Neural cell (in vitro differentiated cells): ENCODE results near the gene CPA2. TPM values are rescaled to one million over a fixed set of nuclear protein-coding genes. Genes with fewer than 3 reads are reported as not detected.
"Not testable (repeated sequence)": the region's sequence is repeated elsewhere in the genome, so short reads cannot be mapped to it uniquely, and the experiment has no call there.

Source experiments
- H2AFZ ChIP-seq: fragments of 200-600, 300-800 bp; sonication (generic), shearing (Covaris generic); 2 replicates; pipeline ENCODE4 v1.6.0; 2014; ENCODE audit warnings: low read depth, mild to moderate bottlenecking, antibody characterized with exemption, low read length, moderate library complexity
- H3F3A ChIP-seq: fragments of 200-600 bp; shearing (Covaris generic); 2 replicates; pipeline ENCODE4 v1.6.1; 2016; ENCODE audit warnings: mild to moderate bottlenecking, moderate library complexity, mixed read lengths, antibody characterized with exemption, low read length; ENCODE audit not compliant: insufficient read depth, poor library complexity, severe bottlenecking
- H3K27ac ChIP-seq: fragments of 200-600, 300-800 bp; sonication (generic), shearing (Covaris generic); 2 replicates; pipeline ENCODE4 v1.5.1; 2014; ENCODE audit warnings: mild to moderate bottlenecking, low read length, moderate library complexity
- H3K27me3 ChIP-seq: fragments of 300-800, 200-600 bp; sonication (generic), shearing (Covaris generic); 2 replicates; pipeline ENCODE4 v1.6.0; 2014; ENCODE audit warnings: mild to moderate bottlenecking, low read depth, low read length, moderate library complexity; ENCODE audit not compliant: insufficient read depth
- H3K36me3 ChIP-seq: fragments of 300-800, 200-600 bp; sonication (generic), shearing (Covaris generic); 2 replicates; pipeline ENCODE4 v1.5.1; 2014; ENCODE audit warnings: mild to moderate bottlenecking, antibody characterized with exemption, low read length, moderate library complexity; ENCODE audit not compliant: insufficient read depth
- H3K4me2 ChIP-seq: fragments of 300-800, 200-600 bp; sonication (generic), shearing (Covaris generic); 2 replicates; pipeline ENCODE4 v1.6.0; 2014; ENCODE audit warnings: mild to moderate bottlenecking, low read length
- H3K4me3 ChIP-seq: fragments of 300-800, 200-600 bp; sonication (generic), shearing (Covaris generic); 2 replicates; pipeline ENCODE4 v1.5.1; 2014; ENCODE audit warnings: mild to moderate bottlenecking, low read length, moderate library complexity
- H3K79me2 ChIP-seq: fragments of 200-600 bp; shearing (Covaris generic); replicated peaks from 2 replicates; pipeline ENCODE4 v1.6.0; 2014; ENCODE audit warnings: mild to moderate bottlenecking, low read length, moderate library complexity; ENCODE audit not compliant: insufficient read depth
- H3K9ac ChIP-seq: fragments of 300-800, 200-600 bp; sonication (generic), shearing (Covaris generic); 2 replicates; pipeline ENCODE4 v1.6.1; 2016; ENCODE audit warnings: mild to moderate bottlenecking, low read length, mixed read lengths
- H3K9me2 ChIP-seq: fragments of 200-600 bp; shearing (Covaris generic); 2 replicates; pipeline ENCODE4 v1.6.1; 2016; ENCODE audit warnings: mild to moderate bottlenecking, low read length, mixed read lengths; ENCODE audit not compliant: insufficient read depth
- H3K9me3 ChIP-seq: fragments of 200-600, 300-800 bp; sonication (generic), shearing (Covaris generic); 2 replicates; pipeline ENCODE4 v1.6.1; 2016; ENCODE audit warnings: mild to moderate bottlenecking, mixed run types, low read length, moderate library complexity, mixed read lengths
- H4K20me1 ChIP-seq: fragments of 200-600 bp; shearing (Covaris generic); 2 replicates; pipeline ENCODE4 v1.6.1; 2016; ENCODE audit warnings: mild to moderate bottlenecking, mixed run types; ENCODE audit not compliant: insufficient read depth
- EP300 ChIP-seq: fragments of 450-650 bp; conservative IDR thresholded peaks from 2 replicates; pipeline ENCODE4 v1.6.1; 2014; ENCODE audit warnings: antibody characterized with exemption, mild to moderate bottlenecking, moderate library complexity; ENCODE audit not compliant: poor library complexity, severe bottlenecking
- EZH2 ChIP-seq: fragments of 200-600, 300-800 bp; shearing (Covaris generic), sonication (generic); IDR thresholded peaks from 2 replicates; pipeline ENCODE4 v1.6.1; 2014; ENCODE audit warnings: antibody characterized with exemption, low read length, borderline replicate concordance, mild to moderate bottlenecking; ENCODE audit not compliant: insufficient read depth, poor library complexity, severe bottlenecking
- MXI1 ChIP-seq: fragments of 450-650 bp; conservative IDR thresholded peaks from 2 replicates; pipeline ENCODE4 v1.6.1; 2014; ENCODE audit warnings: antibody characterized with exemption, mild to moderate bottlenecking; ENCODE audit not compliant: poor library complexity, severe bottlenecking
- POLR2AphosphoS5 ChIP-seq: IDR thresholded peaks from 2 replicates; pipeline ENCODE4 v1.6.1; 2012
- RAD21 ChIP-seq: fragments of 450-650 bp; conservative IDR thresholded peaks from 2 replicates; pipeline ENCODE4 v1.6.1; 2014; ENCODE audit warnings: antibody characterized with exemption, mild to moderate bottlenecking, moderate library complexity
- SMC3 ChIP-seq: fragments of 450-650 bp; conservative IDR thresholded peaks from 2 replicates; pipeline ENCODE4 v1.6.1; 2014; ENCODE audit warnings: antibody characterized with exemption, mild to moderate bottlenecking, moderate library complexity; ENCODE audit not compliant: poor library complexity
- TAF1 ChIP-seq: IDR thresholded peaks from 2 replicates; pipeline ENCODE4 v1.6.1; 2012; ENCODE audit warnings: low read depth
- polyA plus RNA-seq: library from polyadenylated mRNA; depleted of rRNA; stranded (reverse); fragments of >200 nt; gene quantifications from 2 replicates; pipeline ENCODE4 v1.2.3, GENCODE V29; 2014
- TF ChIP-seq, protein P1 (sequence below): IDR thresholded peaks from 2 replicates; pipeline ENCODE4 v1.6.1; 2012; ENCODE audit warnings: borderline replicate concordance
- TF ChIP-seq, protein P2 (sequence below): fragments of 450-650 bp; IDR thresholded peaks from 2 replicates; pipeline ENCODE4 v1.5.1; 2014; ENCODE audit warnings: antibody characterized with exemption, mild to moderate bottlenecking, moderate library complexity; ENCODE audit not compliant: poor library complexity, severe bottlenecking

Gene CPA2
- polyA plus RNA-seq, 1 donor from 2014 or later, result 0.41 TPM

DNA sequence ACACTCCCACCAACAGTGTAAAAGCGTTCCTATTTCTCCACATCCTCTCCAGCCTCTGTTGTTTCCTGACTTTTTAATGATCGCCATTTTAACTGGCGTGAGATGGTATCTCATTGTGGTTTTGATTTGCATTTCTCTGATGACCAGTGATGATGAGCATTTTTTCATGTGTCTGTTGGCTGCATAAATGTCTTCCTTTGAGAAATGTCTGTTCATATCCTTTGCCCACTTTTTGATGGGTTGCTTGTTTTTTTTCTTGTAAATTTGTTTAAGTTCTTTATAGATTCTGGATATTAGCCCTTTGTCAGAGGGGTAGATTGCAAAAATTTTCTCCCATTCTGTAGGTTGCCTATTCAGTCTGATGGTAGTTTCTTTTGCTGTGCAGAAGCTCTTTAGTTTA is 17.0 kb upstream of the CPA2 start:
- not testable (repeated sequence) for H2AFZ ChIP-seq, H3K9me3 ChIP-seq, H3K79me2 ChIP-seq, H3K9ac ChIP-seq, H3K9me2 ChIP-seq, H3K4me3 ChIP-seq, H3F3A ChIP-seq, H3K27me3 ChIP-seq, H3K4me2 ChIP-seq, H3K36me3 ChIP-seq, H4K20me1 ChIP-seq, H3K27ac ChIP-seq

DNA sequence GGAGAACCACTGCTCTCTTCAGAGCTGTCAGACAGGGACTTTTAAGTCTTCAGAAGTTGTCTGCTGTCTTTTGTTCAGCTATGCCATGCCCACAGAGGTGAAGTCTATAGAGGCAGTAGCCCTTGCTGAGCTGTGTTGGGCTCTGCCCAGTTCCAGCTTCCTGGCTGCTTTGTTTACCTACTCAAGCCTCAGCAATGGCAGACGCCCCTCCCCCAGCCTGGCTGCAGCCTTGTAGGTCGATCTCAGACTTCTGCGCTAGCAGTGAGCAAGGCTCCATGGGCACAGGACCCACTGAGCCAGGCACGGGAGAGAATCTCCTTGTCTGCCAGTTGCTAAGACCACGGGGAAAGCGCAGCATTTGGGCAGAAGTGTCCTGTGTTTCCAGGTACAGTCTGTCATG is 12.1 kb upstream of the CPA2 start:
- H3K36me3 ChIP-seq, result no peaks in the 10 kb centered on the region
- no peaks in the 10 kb centered on the region for H3K27me3 ChIP-seq
- no peaks in the 10 kb centered on the region for H3K9me2 ChIP-seq
- TF ChIP-seq EP300, result no peak
- no peak for TF ChIP-seq TAF1
- TF ChIP-seq, protein P1, sequence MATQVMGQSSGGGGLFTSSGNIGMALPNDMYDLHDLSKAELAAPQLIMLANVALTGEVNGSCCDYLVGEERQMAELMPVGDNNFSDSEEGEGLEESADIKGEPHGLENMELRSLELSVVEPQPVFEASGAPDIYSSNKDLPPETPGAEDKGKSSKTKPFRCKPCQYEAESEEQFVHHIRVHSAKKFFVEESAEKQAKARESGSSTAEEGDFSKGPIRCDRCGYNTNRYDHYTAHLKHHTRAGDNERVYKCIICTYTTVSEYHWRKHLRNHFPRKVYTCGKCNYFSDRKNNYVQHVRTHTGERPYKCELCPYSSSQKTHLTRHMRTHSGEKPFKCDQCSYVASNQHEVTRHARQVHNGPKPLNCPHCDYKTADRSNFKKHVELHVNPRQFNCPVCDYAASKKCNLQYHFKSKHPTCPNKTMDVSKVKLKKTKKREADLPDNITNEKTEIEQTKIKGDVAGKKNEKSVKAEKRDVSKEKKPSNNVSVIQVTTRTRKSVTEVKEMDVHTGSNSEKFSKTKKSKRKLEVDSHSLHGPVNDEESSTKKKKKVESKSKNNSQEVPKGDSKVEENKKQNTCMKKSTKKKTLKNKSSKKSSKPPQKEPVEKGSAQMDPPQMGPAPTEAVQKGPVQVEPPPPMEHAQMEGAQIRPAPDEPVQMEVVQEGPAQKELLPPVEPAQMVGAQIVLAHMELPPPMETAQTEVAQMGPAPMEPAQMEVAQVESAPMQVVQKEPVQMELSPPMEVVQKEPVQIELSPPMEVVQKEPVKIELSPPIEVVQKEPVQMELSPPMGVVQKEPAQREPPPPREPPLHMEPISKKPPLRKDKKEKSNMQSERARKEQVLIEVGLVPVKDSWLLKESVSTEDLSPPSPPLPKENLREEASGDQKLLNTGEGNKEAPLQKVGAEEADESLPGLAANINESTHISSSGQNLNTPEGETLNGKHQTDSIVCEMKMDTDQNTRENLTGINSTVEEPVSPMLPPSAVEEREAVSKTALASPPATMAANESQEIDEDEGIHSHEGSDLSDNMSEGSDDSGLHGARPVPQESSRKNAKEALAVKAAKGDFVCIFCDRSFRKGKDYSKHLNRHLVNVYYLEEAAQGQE, result no peak
- TF ChIP-seq EZH2, result no peak
- no peaks in the 10 kb centered on the region for H3K79me2 ChIP-seq
- no peaks in the 10 kb centered on the region for H3F3A ChIP-seq
- no peak overlapping the region for H2AFZ ChIP-seq
- H3K9me3 ChIP-seq, result no peaks in the 10 kb centered on the region
- no peaks in the 10 kb centered on the region for H4K20me1 ChIP-seq
- H3K4me3 ChIP-seq, result no peak overlapping the region
- no peak overlapping the region for H3K4me2 ChIP-seq
- no peak overlapping the region for H3K27ac ChIP-seq
- H3K9ac ChIP-seq, result no peak overlapping the region

DNA sequence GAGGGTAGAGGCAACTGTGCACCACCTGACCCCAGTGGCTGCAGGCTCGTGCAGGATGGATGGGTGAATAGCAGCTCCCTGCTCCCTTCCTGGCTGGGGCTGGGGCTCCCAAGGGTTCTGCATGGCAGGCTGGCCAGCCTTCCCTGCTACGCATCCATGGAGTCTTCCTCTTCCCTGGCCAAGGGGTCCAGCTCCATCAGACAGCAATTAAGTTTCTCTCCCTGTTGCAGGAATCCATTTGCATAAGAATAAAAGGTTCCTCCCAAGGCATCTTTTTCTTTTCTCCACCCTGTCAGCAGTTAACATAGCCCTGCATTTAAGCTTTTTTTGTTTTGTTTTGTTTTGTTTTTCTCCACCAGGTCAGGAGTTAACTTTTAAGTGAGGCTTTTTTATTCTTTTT is 10.0 kb upstream of the CPA2 start:
- Histone ChIP-seq H3K4me3 (no peak overlapping the region), H3K27me3 (no peaks in the 10 kb centered on the region), H2AFZ (no peak overlapping the region), H3K9me3 (no peaks in the 10 kb centered on the region), H3F3A (no peaks in the 10 kb centered on the region), H4K20me1 (no peaks in the 10 kb centered on the region), H3K9me2 (no peaks in the 10 kb centered on the region), H3K36me3 (no peaks in the 10 kb centered on the region), H3K4me2 (no peak overlapping the region), H3K9ac (no peak overlapping the region), H3K27ac (no peak overlapping the region), H3K79me2 (no peaks in the 10 kb centered on the region)
- TF ChIP-seq POLR2AphosphoS5, result no peak

DNA sequence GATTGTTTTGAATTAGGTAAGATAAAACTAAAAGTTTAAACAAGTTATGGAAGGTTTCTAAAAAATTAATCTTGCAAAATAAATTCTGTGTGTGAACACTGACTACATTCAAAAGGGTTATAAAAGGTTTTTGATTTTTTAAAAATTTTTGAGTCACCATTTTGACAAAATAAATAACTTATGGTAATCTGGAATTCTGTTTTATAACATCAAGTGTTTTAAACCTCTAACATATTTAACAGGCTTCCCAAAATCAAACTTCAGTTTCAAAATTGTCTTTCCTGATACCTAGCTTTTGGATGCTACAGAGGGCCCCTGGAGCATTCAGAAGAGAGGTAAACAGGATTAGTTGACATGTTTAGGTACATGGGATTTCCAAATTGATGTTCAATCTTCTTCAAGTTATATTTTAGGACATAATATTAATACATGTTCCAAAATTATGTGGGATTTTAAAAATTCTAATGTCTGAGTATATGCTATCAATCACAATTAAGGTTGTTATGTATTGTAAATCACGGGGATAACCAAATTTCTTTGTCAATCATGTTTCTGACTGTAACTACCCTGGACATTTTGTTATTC is 8.1 kb upstream of the CPA2 start:
- TF ChIP-seq SMC3, result no peak
- TF ChIP-seq POLR2AphosphoS5, result no peak
- no peak for TF ChIP-seq EP300
- TF ChIP-seq, protein P2, sequence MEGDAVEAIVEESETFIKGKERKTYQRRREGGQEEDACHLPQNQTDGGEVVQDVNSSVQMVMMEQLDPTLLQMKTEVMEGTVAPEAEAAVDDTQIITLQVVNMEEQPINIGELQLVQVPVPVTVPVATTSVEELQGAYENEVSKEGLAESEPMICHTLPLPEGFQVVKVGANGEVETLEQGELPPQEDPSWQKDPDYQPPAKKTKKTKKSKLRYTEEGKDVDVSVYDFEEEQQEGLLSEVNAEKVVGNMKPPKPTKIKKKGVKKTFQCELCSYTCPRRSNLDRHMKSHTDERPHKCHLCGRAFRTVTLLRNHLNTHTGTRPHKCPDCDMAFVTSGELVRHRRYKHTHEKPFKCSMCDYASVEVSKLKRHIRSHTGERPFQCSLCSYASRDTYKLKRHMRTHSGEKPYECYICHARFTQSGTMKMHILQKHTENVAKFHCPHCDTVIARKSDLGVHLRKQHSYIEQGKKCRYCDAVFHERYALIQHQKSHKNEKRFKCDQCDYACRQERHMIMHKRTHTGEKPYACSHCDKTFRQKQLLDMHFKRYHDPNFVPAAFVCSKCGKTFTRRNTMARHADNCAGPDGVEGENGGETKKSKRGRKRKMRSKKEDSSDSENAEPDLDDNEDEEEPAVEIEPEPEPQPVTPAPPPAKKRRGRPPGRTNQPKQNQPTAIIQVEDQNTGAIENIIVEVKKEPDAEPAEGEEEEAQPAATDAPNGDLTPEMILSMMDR, result no peak
- TF ChIP-seq EZH2, result no peak
- TF ChIP-seq, protein P1, result no peak
- no peak for TF ChIP-seq RAD21
- TF ChIP-seq MXI1, result no peak
- TF ChIP-seq TAF1, result no peak
- no peaks in the 10 kb centered on the region for H3K79me2 ChIP-seq
- no peak overlapping the region for H3K9ac ChIP-seq
- no peaks in the 10 kb centered on the region for H4K20me1 ChIP-seq
- H3F3A ChIP-seq, result no peaks in the 10 kb centered on the region
- no peak overlapping the region for H3K4me2 ChIP-seq
- no peaks in the 10 kb centered on the region for H3K9me2 ChIP-seq
- H3K4me3 ChIP-seq, result no peak overlapping the region
- H3K9me3 ChIP-seq, result no peaks in the 10 kb centered on the region
- no peak overlapping the region for H3K27ac ChIP-seq
- no peak overlapping the region for H2AFZ ChIP-seq
- H3K36me3 ChIP-seq, result no peaks in the 10 kb centered on the region
- H3K27me3 ChIP-seq, result no peaks in the 10 kb centered on the region
